Measurements from ENCODE around the gene GUCY1A2.

The GUCY1A2 gene

GRCh38 chr11:107017433-107018218 lies 650 bp downstream of the GUCY1A2 start:
- TF ChIP-seq EZH2 (IDR thresholded peaks at IDR 0.05; ENCODE audit: borderline replicate concordance, low read depth, low read length, severe bottlenecking) (no peak), CTCF (IDR thresholded peaks at IDR 0.05; ENCODE audit: borderline replicate concordance, extremely low read depth, low read length, poor library complexity, severe bottlenecking) (no peak)
- H3K27me3 ChIP-seq (ENCODE audit: insufficient read depth, low read length, poor library complexity) = no peaks in the 10 kb centered on the region
- H4K20me1 ChIP-seq (ENCODE audit: insufficient read depth, low read length) = no peaks in the 10 kb centered on the region
- no peak for ATAC-seq (ENCODE audit: insufficient read depth, low read depth)
- no peak overlapping the region for H3K4me2 ChIP-seq (ENCODE audit: insufficient read depth, low read length)
- no peak overlapping the region for H3K4me3 ChIP-seq (ENCODE audit: low read depth in 1 of 2, low read length in 2 of 2)
- no peaks in the 10 kb centered on the region for H3K9me3 ChIP-seq (ENCODE audit: insufficient read depth, low read length, severe bottlenecking)
- no peak overlapping the region for H3K27ac ChIP-seq (ENCODE audit: low read length)
- no peak for DNase-seq
- H3K79me2 ChIP-seq (ENCODE audit: insufficient read depth, low read length) = no peaks in the 10 kb centered on the region
- H3K4me1 ChIP-seq (ENCODE audit: insufficient read depth, low read length) = no peaks in the 10 kb centered on the region
- no peak overlapping the region for H2AFZ ChIP-seq (ENCODE audit: low read depth, low read length)
- no peaks in the 10 kb centered on the region for H3K36me3 ChIP-seq (ENCODE audit: insufficient read depth, low read length)
- H3K9ac ChIP-seq (ENCODE audit: low read depth, low read length) = no peak overlapping the region

- ATAC-seq (ENCODE audit: insufficient read depth, low read depth) (no peak), DNase-seq (no peak)
- Histone ChIP-seq H3K27ac (ENCODE audit: low read length) (no peak overlapping the region), H3K4me2 (ENCODE audit: insufficient read depth, low read length) (no peak overlapping the region), H3K4me1 (ENCODE audit: insufficient read depth, low read length) (no peaks in the 10 kb centered on the region), H3K79me2 (ENCODE audit: insufficient read depth, low read length) (no peaks in the 10 kb centered on the region), H3K36me3 (ENCODE audit: insufficient read depth, low read length) (no peaks in the 10 kb centered on the region), H3K9me3 (ENCODE audit: insufficient read depth, low read length, severe bottlenecking) (no peaks in the 10 kb centered on the region), H2AFZ (ENCODE audit: low read depth, low read length) (no peak overlapping the region), H3K9ac (ENCODE audit: low read depth, low read length) (no peak overlapping the region), H4K20me1 (ENCODE audit: insufficient read depth, low read length) (no peaks in the 10 kb centered on the region), H3K27me3 (ENCODE audit: insufficient read depth, low read length, poor library complexity) (no peaks in the 10 kb centered on the region), H3K4me3 (ENCODE audit: low read depth in 1 of 2, low read length in 2 of 2) (no peak overlapping the region)
- no peak for TF ChIP-seq EZH2 (IDR thresholded peaks at IDR 0.05; ENCODE audit: borderline replicate concordance, low read depth, low read length, severe bottlenecking)
- no peak for TF ChIP-seq CTCF (IDR thresholded peaks at IDR 0.05; ENCODE audit: borderline replicate concordance, extremely low read depth, low read length, poor library complexity, severe bottlenecking)
Observed at GRCh38 chr11:107017104-107017432, 1.2 kb downstream of the GUCY1A2 start.

GRCh38 chr11:107014871-107015270 lies 3.4 kb downstream of the GUCY1A2 start:
- H3K36me3 ChIP-seq (ENCODE audit: insufficient read depth, low read length) = no peaks in the 10 kb centered on the region
- DNase-seq (no peak), ATAC-seq (ENCODE audit: insufficient read depth, low read depth) (no peak)
- no peaks in the 10 kb centered on the region for H3K9me3 ChIP-seq (ENCODE audit: insufficient read depth, low read length, severe bottlenecking)
- H3K4me1 ChIP-seq (ENCODE audit: insufficient read depth, low read length) = no peaks in the 10 kb centered on the region
- H3K27me3 ChIP-seq (ENCODE audit: insufficient read depth, low read length, poor library complexity) = no peaks in the 10 kb centered on the region
- TF ChIP-seq EZH2 (IDR thresholded peaks at IDR 0.05; ENCODE audit: borderline replicate concordance, low read depth, low read length, severe bottlenecking) (no peak), CTCF (IDR thresholded peaks at IDR 0.05; ENCODE audit: borderline replicate concordance, extremely low read depth, low read length, poor library complexity, severe bottlenecking) (no peak)
- H2AFZ ChIP-seq (ENCODE audit: low read depth, low read length) = no peak overlapping the region
- no peak overlapping the region for H3K27ac ChIP-seq (ENCODE audit: low read length)
- H3K4me2 ChIP-seq (ENCODE audit: insufficient read depth, low read length) = no peak overlapping the region
- no peaks in the 10 kb centered on the region for H3K79me2 ChIP-seq (ENCODE audit: insufficient read depth, low read length)
- no peaks in the 10 kb centered on the region for H4K20me1 ChIP-seq (ENCODE audit: insufficient read depth, low read length)
- no peak overlapping the region for H3K4me3 ChIP-seq (ENCODE audit: low read depth in 1 of 2, low read length in 2 of 2)
- no peak overlapping the region for H3K9ac ChIP-seq (ENCODE audit: low read depth, low read length)

Data from DND-41 (cell line).